ENCODE measurements around the gene C3orf20.

C3orf20 gene

DNA sequence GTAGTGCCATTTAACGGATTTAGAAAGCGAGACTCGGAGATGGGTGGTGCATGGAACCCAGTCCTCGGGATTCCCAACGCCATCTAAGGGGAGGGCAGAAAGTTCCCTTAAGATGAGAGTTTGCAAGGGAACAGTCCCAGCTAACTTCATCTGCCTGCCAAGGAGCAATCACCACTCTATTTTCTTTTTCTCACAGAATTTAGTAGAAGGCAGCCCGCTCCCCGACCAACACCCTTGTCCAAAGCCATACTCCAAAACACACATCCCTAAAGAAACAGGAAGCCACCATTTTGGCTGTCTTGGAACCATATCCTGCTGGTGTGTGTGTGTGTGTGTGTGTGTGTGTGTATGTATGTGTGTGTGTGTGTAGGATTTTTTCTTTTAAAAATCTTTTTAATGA, 136.7 kb downstream of the C3orf20 start:
- no peak for DNase-seq (ENCODE audit: low read depth in 2 of 2)

DNA sequence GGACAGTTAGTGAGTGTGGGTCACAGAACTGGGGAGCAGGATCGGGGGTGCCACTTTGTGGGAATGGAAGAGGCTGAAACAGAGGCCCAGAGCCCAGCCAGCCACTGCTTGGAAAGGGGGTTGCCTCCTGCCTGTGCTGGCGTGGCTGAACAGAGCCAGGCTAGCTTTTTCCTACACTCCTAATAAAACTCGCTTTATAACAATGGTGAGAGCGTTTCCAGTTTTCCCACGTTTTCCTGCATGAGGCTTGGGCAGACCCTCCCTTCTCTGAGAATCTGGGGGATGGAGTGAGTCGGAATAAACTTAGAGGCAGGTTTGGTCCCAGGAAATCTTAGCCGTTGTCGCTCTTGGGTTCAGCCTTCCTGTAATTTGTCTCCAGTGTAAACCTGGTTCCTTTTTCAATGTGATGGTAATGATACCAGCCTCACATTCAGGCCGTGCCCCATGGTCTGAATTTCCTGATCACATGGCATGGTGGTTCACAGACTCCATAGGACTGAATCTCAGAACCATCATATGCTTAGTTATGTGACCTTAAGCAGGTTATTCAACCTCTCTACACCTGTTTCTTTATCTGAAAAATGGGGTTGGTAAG, 137.4 kb downstream of the C3orf20 start:
- DNase-seq (ENCODE audit: low read depth in 2 of 2): no peak

DNA sequence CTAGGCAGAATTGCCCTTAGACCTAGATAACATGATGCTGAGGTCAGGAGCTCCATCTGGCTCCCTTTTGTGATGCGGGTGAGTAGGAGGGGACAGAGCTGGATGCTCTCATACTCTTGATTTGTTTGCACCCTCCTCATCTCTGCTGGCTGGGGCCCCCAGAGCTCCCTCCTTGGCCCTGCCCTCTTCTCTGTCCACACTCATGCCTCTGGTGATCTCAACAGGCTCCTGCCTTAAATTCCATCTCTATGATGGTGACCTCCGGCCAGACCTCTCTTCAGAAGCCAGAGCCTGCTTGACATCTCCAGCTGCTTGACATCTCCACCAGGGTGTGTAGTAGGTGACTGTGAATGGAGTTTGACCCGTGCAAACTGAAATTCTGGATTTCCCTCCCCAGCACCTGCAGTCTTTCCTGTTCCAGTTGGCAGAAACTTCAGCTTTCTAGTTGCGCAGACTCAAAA, 139.5 kb downstream of the C3orf20 start:
- DNase-seq (ENCODE audit: low read depth in 2 of 2): no peak

- no peak for DNase-seq (ENCODE audit: low read depth in 2 of 2)
These were observed 141.4 kb downstream of the C3orf20 start for GRCh38 chr3:14816359-14816758.

DNA sequence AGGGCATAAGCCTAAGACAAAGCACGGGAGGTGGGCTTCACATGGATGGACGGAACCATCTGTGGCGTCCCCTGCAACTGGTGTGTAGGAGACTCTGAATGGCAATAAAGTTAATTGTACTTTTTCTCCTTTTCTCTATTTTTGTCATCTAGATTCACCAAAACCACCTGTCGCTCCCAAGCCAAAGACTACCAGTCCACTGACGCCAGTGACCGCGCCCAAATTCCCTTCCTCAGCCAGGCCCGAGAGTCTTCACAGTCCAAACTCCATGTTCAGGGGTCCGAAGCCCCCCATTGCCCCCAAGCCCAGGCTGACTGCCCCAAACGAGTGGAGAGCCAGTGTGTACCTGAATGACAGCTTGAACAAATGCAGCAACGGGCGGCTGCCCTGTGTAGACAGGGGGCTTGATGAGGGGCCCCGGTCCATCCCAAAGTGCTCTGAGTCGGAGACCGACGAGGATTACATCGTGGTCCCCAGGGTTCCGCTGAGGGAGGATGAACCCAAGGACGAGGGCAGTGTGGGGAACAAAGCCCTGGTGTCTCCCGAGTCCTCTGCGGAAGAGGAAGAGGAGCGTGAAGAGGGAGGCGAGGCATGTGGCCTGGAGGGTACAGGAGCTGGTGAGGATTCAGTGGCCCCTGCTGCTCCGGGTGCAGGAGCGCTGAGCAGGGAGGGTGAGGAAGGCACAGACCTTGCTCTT, 144.0 kb downstream of the C3orf20 start, which contains the start of gene FGD5:
Gene FGD5, plus strand, starts transcription at position 159 of the 697 bp plus-strand sequence. Its CDS starts 110 bp downstream, at position 269.
- no peak for DNase-seq (ENCODE audit: low read depth in 2 of 2)

GRCh38 chr3:14819671-14820070, 144.7 kb downstream of the C3orf20 start:
- no peak for DNase-seq (ENCODE audit: low read depth in 2 of 2)

DNA sequence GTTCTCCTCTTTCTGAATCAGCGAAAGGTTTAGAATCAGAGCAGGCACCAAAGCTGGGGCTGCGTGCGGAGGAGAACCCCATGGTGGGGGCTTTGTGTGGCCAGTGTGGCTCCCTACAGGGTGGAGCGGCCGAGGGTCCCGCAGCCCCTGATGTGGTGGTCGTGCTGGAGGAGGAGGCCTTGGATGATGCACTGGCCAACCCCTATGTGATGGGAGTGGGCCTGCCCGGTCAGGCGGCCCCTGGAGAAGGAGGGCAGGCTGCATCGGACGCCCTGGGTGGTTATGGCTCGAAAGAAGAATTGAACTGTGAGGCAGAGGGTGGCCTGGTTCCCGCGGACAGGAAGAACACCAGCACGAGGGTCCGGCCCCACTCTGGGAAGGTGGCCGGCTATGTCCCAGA, 145.2 kb downstream of the C3orf20 start:
- DNase-seq (ENCODE audit: low read depth in 2 of 2): no peak

GRCh38 chr3:14821151-14821550, 146.2 kb downstream of the C3orf20 start:
- no peak for DNase-seq (ENCODE audit: low read depth in 2 of 2)

DNA sequence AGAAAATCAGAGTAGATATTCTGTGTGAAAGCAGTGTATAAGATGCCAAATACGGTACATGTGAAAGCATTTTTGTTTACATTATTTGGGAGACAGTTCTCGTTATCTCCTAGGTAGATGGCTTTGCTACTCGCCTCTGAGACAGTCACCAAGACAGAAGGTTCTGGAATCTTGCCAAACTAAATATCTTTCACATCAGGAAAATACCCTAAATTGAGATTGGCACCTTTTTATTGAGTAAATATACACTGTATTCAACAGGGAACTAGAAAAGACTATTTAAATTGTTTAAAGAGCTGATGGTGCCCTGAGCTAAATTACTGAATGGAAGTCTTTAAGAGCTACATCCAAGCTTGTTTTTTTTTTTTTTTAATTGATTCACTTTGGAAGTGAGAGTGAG, 147.2 kb downstream of the C3orf20 start:
- DNase-seq (ENCODE audit: low read depth in 2 of 2): no peak
